Right atrium auricular region (tissue), 2 donors: ENCODE results near the gene CR1. TPM values are rescaled to one million over a fixed set of nuclear protein-coding genes. Genes with fewer than 3 reads are reported as not detected.
"Not testable (repeated sequence)": the region's sequence is repeated elsewhere in the genome, so short reads cannot be mapped to it uniquely, and the experiment has no call there.

Experiments used
- DNase-seq: peaks from one replicate; pipeline ENCODE4 v3.0.0-alpha.2; 2019; ENCODE audit warnings: low spot score
- H3K27ac ChIP-seq, 2 donors: fragments of 200-600 bp; sonication (generic); 1 replicate in 1 of 2; 2 replicates in 1 of 2; pipeline ENCODE4 v1.5.1; 2016 to 2019
- H3K27me3 ChIP-seq, 2 donors: fragments of 200-600 bp; sonication (generic); one replicate each; pipeline versions ENCODE4 v1.5.1 to v1.6.0; 2017 to 2019
- H3K36me3 ChIP-seq: fragments of 200-600 bp; sonication (generic); one replicate; pipeline ENCODE4 v1.5.1; 2016
- H3K4me1 ChIP-seq, 2 donors: fragments of 200-600 bp; sonication (generic); one replicate each; pipeline versions ENCODE4 v1.5.1 to v1.6.0; 2017 to 2019
- H3K4me3 ChIP-seq, 2 donors: fragments of 200-600 bp; sonication (generic); 1 replicate in 1 of 2; 2 replicates in 1 of 2; pipeline ENCODE4 v1.5.1; 2017 to 2019; ENCODE audit warnings: mild to moderate bottlenecking in 1 of 2, moderate library complexity in 1 of 2
- H3K9me3 ChIP-seq, 2 donors: fragments of 200-600 bp; sonication (generic); one replicate each; pipeline ENCODE4 v1.5.1; 2019
- total RNA-seq, 2 donors: library from RNA; depleted of rRNA; stranded (reverse); fragments of >200 nt; gene quantifications; one replicate each; pipeline ENCODE4 v1.1.0, GENCODE V29; 2016
- TF ChIP-seq, protein P1 (sequence below), 2 donors: fragments of 200-600 bp; sonication (generic); IDR thresholded peaks; one replicate each; pipeline ENCODE4 v1.5.1; 2019; ENCODE audit warnings: antibody characterized with exemption in 2 of 2

CR1 gene
- total RNA-seq, 2 donors from 2014 or later: 0.59 to 1.8 TPM

DNA sequence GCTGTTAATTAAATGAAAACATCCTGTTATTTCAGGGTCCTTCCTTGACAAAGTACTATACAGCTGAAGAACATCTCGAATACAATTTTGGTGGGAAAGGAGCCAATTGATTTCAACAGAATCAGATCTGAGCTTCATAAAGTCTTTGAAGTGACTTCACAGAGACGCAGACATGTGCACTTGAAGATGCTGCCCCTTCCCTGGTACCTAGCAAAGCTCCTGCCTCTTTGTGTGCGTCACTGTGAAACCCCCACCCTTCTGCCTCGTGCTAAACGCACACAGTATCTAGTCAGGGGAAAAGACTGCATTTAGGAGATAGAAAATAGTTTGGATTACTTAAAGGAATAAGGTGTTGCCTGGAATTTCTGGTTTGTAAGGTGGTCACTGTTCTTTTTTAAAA lies 143.4 kb downstream of the CR1 start:
- H3K36me3 ChIP-seq, H3K9me3 ChIP-seq, H3K4me3 ChIP-seq, H3K27me3 ChIP-seq, H3K27ac ChIP-seq, H3K4me1 ChIP-seq, DNase-seq: not testable (repeated sequence)

DNA sequence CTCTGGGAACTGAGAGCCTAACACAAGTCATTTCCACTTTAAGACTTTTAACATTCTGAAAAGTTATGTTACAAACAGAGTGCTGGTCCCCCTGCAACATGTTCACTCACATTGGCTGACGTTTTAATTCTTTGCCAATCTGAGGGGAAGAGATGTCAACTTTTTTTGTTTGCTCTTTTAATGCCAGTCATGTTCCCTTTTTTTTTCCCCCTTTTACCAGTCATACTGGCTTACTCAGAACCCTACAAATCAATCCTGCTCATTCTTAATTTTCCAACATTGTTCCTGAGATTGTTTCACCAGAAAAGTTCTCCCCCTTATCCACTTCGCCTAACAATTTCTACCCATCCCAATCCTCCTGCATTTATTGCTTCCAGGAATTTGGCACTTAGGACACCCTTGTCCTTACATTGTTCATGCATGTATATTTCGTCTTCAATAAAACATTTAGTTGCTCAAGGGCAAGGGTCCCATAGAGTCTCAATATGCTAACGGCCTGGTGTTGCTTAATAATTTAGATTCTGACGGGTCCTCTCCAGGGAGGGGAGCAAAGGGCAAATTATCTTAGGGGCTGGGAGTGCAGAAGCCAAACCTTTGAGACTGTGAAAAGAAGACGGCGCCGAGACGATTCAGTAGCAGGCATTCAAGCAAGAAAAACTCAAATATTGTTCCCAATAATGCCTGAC lies 148.4 kb downstream of the CR1 start:
- DNase-seq: no peak
- TF ChIP-seq, protein P1, sequence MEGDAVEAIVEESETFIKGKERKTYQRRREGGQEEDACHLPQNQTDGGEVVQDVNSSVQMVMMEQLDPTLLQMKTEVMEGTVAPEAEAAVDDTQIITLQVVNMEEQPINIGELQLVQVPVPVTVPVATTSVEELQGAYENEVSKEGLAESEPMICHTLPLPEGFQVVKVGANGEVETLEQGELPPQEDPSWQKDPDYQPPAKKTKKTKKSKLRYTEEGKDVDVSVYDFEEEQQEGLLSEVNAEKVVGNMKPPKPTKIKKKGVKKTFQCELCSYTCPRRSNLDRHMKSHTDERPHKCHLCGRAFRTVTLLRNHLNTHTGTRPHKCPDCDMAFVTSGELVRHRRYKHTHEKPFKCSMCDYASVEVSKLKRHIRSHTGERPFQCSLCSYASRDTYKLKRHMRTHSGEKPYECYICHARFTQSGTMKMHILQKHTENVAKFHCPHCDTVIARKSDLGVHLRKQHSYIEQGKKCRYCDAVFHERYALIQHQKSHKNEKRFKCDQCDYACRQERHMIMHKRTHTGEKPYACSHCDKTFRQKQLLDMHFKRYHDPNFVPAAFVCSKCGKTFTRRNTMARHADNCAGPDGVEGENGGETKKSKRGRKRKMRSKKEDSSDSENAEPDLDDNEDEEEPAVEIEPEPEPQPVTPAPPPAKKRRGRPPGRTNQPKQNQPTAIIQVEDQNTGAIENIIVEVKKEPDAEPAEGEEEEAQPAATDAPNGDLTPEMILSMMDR (IDR thresholded peaks at IDR 0.05): no peak
- no peaks in the 10 kb centered on the region for H3K9me3 ChIP-seq
- no peak overlapping the region for H3K27ac ChIP-seq
- H3K4me3 ChIP-seq: peak overlapping the region; percentile 42 to 60
- no peaks in the 10 kb centered on the region for H3K27me3 ChIP-seq
- H3K36me3 ChIP-seq: no peaks in the 10 kb centered on the region
- H3K4me1 ChIP-seq: peaks cover 0 to 11% of the 10 kb centered on the region in 2 donors

DNA sequence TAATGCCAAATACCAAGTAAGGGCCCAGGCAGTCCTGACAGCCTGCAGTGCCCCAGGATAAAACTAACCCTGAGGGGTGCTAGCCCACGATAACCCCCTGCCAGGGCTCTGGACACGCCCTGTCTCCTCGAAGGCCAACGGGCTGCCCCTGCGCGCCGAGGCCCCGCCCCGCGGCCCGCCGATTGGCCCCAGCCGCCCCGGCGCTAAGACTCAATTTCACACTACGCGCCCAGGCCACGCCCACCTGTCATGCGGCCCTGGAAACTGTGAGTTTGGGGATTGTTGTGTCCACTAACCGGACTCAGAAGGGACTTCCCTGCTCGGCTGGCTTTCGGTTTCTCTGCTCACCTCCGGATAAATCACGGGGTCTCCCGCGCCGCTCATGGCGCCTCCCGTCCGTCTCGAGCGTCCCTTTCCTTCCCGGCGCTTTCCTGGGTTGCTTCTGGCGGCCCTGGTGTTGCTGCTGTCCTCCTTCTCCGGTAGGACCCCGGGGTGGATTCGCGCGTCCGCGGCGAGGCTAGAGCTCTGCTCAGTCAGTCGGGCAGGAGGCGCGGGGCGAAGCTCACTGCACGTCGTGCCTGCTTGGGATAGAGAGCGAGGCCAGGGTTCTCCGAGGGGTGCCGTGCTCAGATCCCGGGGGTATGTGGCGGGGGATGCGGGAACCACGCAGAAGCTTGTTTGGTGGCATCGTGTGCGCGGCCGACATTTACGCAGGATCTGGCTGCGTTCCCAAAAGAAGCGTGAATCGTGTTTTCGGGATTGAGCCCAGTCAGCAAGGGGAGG lies 149.1 kb downstream of the CR1 start, which contains the start of gene CR1L:
Gene CR1L (plus strand): TSS at position 282 of the 783 bp plus-strand sequence. CDS start 101 bp downstream, at position 383.
- H3K36me3 ChIP-seq: no peaks in the 10 kb centered on the region
- H3K4me3 ChIP-seq: peak within 1 kb of the TSS; percentile 42 to 60
- TF ChIP-seq, protein P1 (IDR thresholded peaks at IDR 0.05): no peak
- peaks cover 0 to 11% of the 10 kb centered on the region in 2 donors for H3K4me1 ChIP-seq
- H3K27ac ChIP-seq: no peak within 1 kb of the TSS
- no peaks in the 10 kb centered on the region for H3K9me3 ChIP-seq
- H3K27me3 ChIP-seq: no peaks in the 10 kb centered on the region
- peak; percentile 68 for DNase-seq

DNA sequence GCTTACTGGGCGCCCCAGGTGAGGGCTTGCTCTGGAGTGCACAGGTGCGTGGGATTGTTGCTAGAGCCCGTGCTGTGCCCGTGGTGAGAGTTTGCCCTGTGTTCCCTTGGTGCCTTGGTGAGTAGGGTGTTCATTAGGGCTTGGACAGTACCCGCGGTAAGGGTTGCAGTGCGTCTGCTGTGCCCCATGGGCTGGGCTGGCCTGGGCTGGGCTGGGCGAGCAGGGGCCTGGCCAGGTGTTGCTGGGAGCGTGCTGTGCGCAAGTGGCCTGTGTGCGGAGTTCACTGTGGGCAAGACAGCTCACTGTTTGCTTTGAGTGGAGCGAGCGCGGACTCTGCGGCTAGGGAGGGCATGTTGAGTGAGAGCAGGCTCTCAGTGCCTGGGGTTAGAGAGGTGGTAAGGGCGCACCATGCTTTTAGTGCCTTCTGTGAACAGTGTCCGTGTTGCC lies 149.7 kb downstream of the CR1 start:
- peak overlapping the region in 1 of 2 donors; percentile 60 for H3K4me3 ChIP-seq
- no peak for DNase-seq
- no peak overlapping the region for H3K27ac ChIP-seq
- H3K36me3 ChIP-seq: no peaks in the 10 kb centered on the region
- H3K27me3 ChIP-seq: no peaks in the 10 kb centered on the region
- peaks cover 0 to 11% of the 10 kb centered on the region in 2 donors for H3K4me1 ChIP-seq
- H3K9me3 ChIP-seq: no peaks in the 10 kb centered on the region
- TF ChIP-seq, protein P1 (IDR thresholded peaks at IDR 0.05): no peak

DNA sequence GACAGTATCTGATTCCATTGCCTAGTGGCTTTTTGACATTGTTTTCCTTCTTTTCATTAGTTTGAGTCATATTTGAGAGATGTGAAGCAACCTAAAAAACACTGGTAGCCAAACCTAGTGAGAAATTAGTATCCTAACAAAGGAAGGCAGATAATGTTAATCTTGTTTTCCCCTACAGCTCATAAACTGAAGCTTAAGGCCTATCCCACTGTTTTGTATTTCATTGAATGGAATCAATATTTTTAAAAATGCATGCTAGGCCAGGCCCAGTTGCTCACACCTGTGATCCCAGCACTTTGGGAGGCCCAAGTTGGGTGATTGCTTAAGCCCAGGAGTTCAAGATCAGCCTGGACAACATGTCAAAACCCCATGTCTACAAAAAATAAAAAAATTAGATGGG lies 150.2 kb downstream of the CR1 start:
- Histone ChIP-seq H3K9me3 (no peaks in the 10 kb centered on the region), H3K36me3 (no peaks in the 10 kb centered on the region), H3K4me3 (no peak overlapping the region), H3K27ac (no peak overlapping the region), H3K4me1 (peaks cover 0 to 11% of the 10 kb centered on the region in 2 donors), H3K27me3 (no peaks in the 10 kb centered on the region)
- DNase-seq: no peak
- TF ChIP-seq, protein P1 (IDR thresholded peaks at IDR 0.05): no peak

DNA sequence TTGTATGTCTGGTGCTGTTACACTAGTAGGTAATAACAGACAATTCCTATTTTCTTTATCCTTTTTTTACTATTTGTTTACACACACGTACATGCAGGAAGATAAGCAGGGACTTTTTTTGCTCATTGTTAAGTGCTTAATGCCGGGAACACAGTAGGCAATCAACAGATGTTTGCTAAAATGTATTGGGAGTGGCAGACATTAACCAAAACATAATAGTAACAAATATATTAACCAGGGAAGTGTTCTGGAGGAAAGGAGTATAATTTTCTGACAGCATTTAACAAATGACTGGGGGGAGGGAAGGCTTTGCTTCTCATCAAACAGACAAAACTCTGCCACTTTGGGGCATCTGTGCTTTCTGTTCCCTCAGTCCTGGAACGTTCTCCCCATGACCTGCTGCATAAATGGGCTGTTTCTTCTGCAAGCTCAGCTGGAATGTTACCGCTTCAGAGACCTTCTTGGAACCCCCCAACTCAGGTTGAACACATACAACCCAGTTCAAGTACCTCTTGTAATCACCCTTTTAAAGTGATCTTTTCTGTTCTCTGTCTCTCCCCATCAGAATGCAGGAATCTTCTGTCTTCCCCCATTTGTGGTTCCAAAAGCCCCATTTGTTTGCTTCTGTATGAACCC lies 151.1 kb downstream of the CR1 start:
- H3K36me3 ChIP-seq: no peaks in the 10 kb centered on the region

More for the DNA sequence above, 151.1 kb downstream of the CR1 start:
- Histone ChIP-seq H3K4me1 (peaks cover 0 to 11% of the 10 kb centered on the region in 2 donors), H3K27me3 (no peaks in the 10 kb centered on the region), H3K9me3 (no peaks in the 10 kb centered on the region), H3K4me3 (no peak overlapping the region), H3K27ac (no peak overlapping the region)
- TF ChIP-seq, protein P1 (IDR thresholded peaks at IDR 0.05): no peak
- no peak for DNase-seq
